HG02973 (cell line): ENCODE measurements around the gene CHCHD4.

Experiments used
- ATAC-seq: cut with Tn5 transposase; IDR thresholded peaks from one replicate; pipeline ENCODE4 v1.9.1; 2021; ENCODE audit warnings: moderate library complexity; ENCODE audit not compliant: unreplicated experiment

CHCHD4 gene

GRCh38 chr3:14138109-14138877 is 13.6 kb upstream of the CHCHD4 start:
- ATAC-seq = no peak

GRCh38 chr3:14137445-14137844 is 12.8 kb upstream of the CHCHD4 start:
- ATAC-seq = no peak

- ATAC-seq = no peak
Observed at GRCh38 chr3:14137004-14137403, 12.3 kb upstream of the CHCHD4 start.

GRCh38 chr3:14135581-14135980 is 10.9 kb upstream of the CHCHD4 start:
- ATAC-seq = no peak

GRCh38 chr3:14134291-14134690 is 9.6 kb upstream of the CHCHD4 start:
- no peak for ATAC-seq

- no peak for ATAC-seq
Observed at GRCh38 chr3:14133876-14134275, 9.2 kb upstream of the CHCHD4 start.

GRCh38 chr3:14133188-14133800 is 8.6 kb upstream of the CHCHD4 start:
- no peak for ATAC-seq

- ATAC-seq = no peak
Observed at GRCh38 chr3:14132689-14133088, 8.0 kb upstream of the CHCHD4 start.

GRCh38 chr3:14132120-14132519 is 7.5 kb upstream of the CHCHD4 start:
- ATAC-seq = no peak

- no peak for ATAC-seq
Observed at GRCh38 chr3:14131134-14131533, 6.5 kb upstream of the CHCHD4 start.

- ATAC-seq = no peak
Observed at GRCh38 chr3:14130707-14131106, 6.0 kb upstream of the CHCHD4 start.

GRCh38 chr3:14130230-14130629 is 5.6 kb upstream of the CHCHD4 start:
- ATAC-seq = no peak

- ATAC-seq = no peak
Observed at GRCh38 chr3:14129296-14129695, 4.6 kb upstream of the CHCHD4 start.

GRCh38 chr3:14128724-14129123 is 4.1 kb upstream of the CHCHD4 start:
- no peak for ATAC-seq

- no peak for ATAC-seq
Observed at GRCh38 chr3:14127516-14128161, 3.0 kb upstream of the CHCHD4 start.

GRCh38 chr3:14126887-14127505 is 2.3 kb upstream of the CHCHD4 start:
- no peak for ATAC-seq

GRCh38 chr3:14126017-14126886 is 1.6 kb upstream of the CHCHD4 start:
- ATAC-seq = no peak

GRCh38 chr3:14125193-14126016 is 735 bp upstream of the CHCHD4 start:
- ATAC-seq = peak; percentile 3

- ATAC-seq = peak; percentile 32
Observed at GRCh38 chr3:14124223-14124614, 451 bp downstream of the CHCHD4 start.
